ENCODE results near the gene MINDY4.

The MINDY4 gene

GRCh38 chr7:30932562-30932961, 161.3 kb downstream of the MINDY4 start:
- Histone ChIP-seq H3K27me3 (replicated peaks) (no peaks in the 10 kb centered on the region), H3K4me3 (ENCODE audit: low read depth, low read length) (no peak overlapping the region), H3K27ac (no peak overlapping the region), H3K36me3 (replicated peaks) (no peaks in the 10 kb centered on the region)
- in situ Hi-C loops (cut with HindIII; ENCODE audit: low pct_ligation_motif_present, low sequenced_read_pairs) = no loop called here
- DNase-seq = no peak
- TF ChIP-seq CTCF (IDR thresholded peaks at IDR 0.05; ENCODE audit: low read depth, low read length, missing control alignments) = no peak

- Histone ChIP-seq H3K36me3 (replicated peaks) (no peaks in the 10 kb centered on the region), H3K27me3 (replicated peaks) (peaks cover 1% of the 10 kb centered on the region), H3K4me3 (ENCODE audit: low read depth, low read length) (no peak overlapping the region), H3K27ac (no peak overlapping the region)
- in situ Hi-C loops (cut with HindIII; ENCODE audit: low pct_ligation_motif_present, low sequenced_read_pairs) = no loop called here
- no peak for DNase-seq
- TF ChIP-seq CTCF (IDR thresholded peaks at IDR 0.05; ENCODE audit: low read depth, low read length, missing control alignments) = no peak
These were observed 162.1 kb downstream of the MINDY4 start for GRCh38 chr7:30933124-30933974.

GRCh38 chr7:30934225-30934624, 163.0 kb downstream of the MINDY4 start:
- DNase-seq = no peak
- Histone ChIP-seq H3K4me3 (ENCODE audit: low read depth, low read length) (no peak overlapping the region), H3K36me3 (replicated peaks) (no peaks in the 10 kb centered on the region), H3K27ac (no peak overlapping the region), H3K27me3 (replicated peaks) (peaks cover 2% of the 10 kb centered on the region)
- TF ChIP-seq CTCF (IDR thresholded peaks at IDR 0.05; ENCODE audit: low read depth, low read length, missing control alignments) = no peak
- in situ Hi-C loops (cut with HindIII; ENCODE audit: low pct_ligation_motif_present, low sequenced_read_pairs) = no loop called here

- DNase-seq = no peak
- Histone ChIP-seq H3K27ac (no peak overlapping the region), H3K4me3 (ENCODE audit: low read depth, low read length) (no peak overlapping the region), H3K27me3 (replicated peaks) (peaks cover 2% of the 10 kb centered on the region), H3K36me3 (replicated peaks) (no peaks in the 10 kb centered on the region)
- no peak for TF ChIP-seq CTCF (IDR thresholded peaks at IDR 0.05; ENCODE audit: low read depth, low read length, missing control alignments)
- in situ Hi-C loops (cut with HindIII; ENCODE audit: low pct_ligation_motif_present, low sequenced_read_pairs) = no loop called here
These were observed 163.7 kb downstream of the MINDY4 start for GRCh38 chr7:30934732-30935568.

- Histone ChIP-seq H3K4me3 (ENCODE audit: low read depth, low read length) (no peak overlapping the region), H3K27me3 (replicated peaks) (peaks cover 4% of the 10 kb centered on the region), H3K27ac (no peak overlapping the region), H3K36me3 (replicated peaks) (no peaks in the 10 kb centered on the region)
- in situ Hi-C loops (cut with HindIII; ENCODE audit: low pct_ligation_motif_present, low sequenced_read_pairs) = no loop called here
- DNase-seq = no peak
- no peak for TF ChIP-seq CTCF (IDR thresholded peaks at IDR 0.05; ENCODE audit: low read depth, low read length, missing control alignments)
These were observed 164.3 kb downstream of the MINDY4 start for GRCh38 chr7:30935569-30935877.
